ENCODE data around the gene RUNX1.

The RUNX1 gene

DNA sequence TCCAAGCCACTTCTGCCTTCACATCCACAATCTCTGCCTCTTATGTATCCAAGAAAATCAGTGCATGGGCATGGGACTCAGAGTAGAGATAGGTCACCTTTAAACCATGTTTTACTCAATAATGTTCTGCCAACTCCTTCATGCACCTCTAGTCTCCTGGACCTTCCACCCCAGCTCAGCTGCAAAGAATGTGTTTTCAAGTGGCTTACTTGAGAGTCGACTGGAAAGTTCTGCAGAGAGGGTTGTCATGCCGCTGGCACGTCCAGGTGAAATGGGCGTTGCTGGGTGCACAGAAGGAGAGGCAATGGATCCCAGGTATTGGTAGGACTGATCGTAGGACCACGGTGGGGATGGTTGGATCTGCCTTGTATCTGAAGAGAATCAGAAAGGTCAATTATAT is 250.0 kb downstream of the RUNX1 start:
- no peak for DNase-seq

DNA sequence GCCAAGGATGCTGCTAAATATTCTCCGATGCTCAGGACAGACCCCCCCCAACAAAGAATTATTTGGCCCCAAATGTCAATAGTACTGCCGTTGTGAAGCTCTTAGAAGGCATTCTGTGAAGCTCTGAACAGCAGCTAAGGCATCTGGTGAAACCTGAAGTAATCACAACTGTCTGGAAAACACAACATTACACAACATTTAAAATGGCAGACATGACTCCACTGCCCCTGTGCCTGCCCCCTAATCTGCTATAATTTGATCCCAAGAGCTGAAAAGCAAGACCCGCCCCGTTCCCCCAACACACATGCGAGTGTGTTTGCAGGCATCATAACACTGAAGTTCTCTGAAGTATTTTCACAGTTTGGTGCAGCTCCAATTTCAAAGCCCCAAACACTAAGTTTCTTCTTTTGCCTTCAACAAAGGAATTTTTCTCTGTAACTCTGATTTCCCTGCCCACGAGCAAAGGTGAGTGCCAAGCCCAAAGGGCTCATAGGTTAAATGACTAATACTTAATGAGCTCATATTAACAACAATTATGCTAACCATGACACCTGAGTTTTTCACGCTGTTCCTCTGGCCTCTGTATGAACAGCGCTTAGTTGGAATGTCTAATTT is 251.1 kb downstream of the RUNX1 start:
- DNase-seq: no peak

DNA sequence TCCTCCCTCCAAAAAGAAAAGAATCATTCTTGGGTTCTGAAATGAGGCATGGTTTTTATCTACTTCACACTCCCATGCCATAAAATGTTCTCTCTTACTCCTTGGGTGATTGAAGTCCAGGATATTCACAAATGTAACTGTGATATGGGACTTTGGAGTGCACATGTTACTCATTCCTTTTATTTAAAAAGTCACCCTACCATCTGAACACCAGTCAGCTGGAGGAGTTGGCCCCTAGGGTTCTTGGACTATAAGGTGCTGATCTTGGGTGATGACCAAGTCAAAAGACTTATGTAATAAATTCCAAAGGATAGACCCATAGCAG is 251.9 kb downstream of the RUNX1 start:
- DNase-seq: no peak

DNA sequence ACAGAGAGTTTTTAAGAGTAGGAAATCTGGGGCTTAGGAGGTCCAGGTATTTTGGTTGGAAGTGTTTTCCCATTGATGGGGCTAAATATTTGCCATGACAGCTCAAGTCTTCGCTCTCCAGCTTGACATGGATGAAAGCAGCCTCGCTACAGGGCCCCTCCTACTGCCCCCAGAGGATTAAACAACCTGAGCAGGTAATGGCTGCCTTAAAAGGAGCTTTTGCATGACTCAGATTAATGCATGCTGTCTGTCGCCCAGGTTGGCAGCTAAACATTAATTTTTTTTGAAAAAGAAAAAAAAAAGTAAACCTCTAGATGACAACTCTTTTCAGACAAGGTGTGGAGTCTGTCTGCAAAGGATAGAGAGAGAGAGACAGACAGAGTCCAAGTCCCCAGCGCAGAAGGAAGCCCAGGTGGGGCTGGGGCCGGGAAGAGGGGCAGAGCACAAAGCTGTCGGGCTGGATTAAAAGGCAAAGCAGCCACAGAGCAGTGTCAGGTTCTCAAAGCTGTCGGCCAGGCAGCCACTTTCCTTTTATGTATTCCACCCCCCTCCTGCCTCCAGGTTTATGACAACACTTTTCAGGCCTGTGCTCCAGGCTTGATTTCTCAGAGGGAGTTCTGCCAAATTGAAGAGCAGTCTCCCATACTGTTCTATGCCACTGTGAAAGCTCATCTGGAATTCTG is 252.4 kb downstream of the RUNX1 start:
- no peak for DNase-seq

DNA sequence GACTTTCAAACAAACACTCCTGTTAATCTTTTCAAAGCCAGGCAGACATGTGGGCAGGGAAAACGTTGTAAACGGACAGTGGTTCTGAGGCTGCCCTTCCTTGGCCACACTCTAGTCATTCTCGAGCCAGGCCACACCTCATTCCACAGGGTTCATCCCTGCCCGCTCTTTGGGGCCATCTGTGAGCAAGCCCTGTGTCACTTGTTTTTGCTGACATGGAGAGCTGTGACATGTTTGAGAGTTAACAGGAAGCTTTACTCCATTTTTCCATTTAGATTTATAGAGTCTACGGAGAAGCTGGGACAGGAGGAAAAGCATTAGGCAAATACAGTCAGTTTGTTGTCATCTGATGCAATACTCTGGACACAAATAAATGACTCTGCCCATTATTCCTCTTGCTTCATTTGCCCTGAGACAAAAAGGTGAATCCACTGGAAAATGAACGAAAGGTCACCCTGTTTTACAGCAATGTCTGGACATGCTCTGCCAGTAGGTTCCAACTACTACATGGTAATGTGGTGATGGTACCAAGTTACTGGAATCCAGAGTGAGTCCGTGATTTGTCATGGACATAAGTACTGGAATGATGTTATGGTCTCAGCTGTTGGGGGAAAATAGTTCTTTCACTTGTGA is 253.4 kb downstream of the RUNX1 start:
- DNase-seq: no peak

DNA sequence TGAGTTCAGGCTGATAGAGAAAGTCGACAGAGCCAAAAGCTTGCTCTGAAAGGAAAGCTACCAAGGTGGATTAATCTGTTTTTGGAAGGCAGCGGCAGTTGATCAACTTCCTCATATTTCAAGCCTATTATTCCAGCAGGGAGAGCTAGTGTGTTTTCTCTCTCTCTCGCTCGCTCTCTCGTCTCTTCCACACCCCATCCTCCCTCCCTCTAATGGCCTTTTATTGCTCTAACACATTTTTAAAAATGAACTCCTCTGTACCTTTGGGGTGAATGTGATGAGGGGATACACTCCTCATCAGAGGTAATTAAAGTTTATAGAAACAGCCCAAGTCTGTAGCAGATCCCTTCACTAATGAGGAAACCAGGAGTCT is 253.9 kb downstream of the RUNX1 start:
- DNase-seq: no peak

DNA sequence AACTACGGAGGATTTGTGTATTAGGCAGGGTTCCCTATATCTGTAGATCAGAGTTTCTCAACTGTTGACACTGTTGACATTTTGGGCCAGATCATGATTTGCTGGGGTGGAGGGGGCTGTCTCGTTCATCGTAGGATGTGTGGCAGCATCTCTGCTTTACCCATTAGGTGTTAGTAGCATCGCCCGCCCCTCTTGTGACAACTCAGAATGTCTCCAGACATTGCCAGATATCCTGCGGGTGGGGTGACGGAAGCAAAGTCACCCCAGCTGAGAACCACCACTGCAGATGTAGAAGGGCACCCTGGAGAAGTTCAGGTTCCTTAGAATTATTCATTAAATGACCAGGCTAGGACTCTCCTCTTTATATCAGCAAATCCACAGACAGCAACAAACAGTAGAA is 254.4 kb downstream of the RUNX1 start:
- DNase-seq: no peak

DNA sequence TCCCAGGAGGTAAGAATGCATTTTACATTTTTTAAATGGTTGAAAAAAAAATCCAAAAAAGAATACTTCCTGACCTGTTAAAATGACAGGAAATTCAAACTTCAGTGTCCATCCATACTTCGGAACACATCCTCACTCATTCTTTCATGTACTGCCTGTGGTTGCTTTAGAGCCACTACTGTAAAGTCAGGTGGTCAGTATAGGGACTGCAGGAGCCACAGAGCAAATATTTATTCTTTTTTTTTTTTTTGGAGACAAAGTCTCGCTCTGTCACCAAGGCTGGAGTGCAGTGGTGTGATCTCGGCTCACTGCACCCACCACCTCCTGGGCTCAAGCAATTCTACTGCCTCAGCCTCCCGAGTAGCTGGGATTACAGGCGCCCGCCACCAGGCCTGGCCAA is 255.6 kb downstream of the RUNX1 start:
- DNase-seq: no peak

DNA sequence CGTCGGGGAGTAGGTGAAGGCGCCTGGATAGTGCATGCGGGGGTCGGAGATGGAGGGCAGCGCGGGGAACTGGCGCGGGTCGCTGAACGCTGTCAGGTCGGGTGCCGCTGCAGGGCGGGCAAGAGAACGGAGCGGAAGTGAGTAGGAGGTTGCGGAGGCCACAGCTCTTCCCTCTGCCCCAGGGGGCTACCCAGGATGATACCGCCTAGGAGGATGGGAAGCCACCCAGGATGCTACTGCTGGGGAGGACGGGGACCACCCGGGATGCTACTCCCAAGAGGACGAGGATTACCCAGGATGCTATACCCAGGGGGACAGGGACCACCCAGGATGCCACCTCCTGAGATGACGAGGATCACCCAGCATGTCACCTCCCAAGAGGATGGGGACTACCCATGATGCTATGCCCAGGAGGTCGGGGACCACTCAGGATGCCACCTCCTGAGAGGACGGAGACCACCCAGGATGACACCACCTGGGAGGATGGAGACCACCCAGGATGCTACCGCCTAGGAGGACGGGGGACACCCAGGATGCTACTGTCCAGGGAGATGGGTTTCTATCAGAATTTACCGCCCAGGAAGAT is 256.5 kb downstream of the RUNX1 start:
- no peak for DNase-seq

DNA sequence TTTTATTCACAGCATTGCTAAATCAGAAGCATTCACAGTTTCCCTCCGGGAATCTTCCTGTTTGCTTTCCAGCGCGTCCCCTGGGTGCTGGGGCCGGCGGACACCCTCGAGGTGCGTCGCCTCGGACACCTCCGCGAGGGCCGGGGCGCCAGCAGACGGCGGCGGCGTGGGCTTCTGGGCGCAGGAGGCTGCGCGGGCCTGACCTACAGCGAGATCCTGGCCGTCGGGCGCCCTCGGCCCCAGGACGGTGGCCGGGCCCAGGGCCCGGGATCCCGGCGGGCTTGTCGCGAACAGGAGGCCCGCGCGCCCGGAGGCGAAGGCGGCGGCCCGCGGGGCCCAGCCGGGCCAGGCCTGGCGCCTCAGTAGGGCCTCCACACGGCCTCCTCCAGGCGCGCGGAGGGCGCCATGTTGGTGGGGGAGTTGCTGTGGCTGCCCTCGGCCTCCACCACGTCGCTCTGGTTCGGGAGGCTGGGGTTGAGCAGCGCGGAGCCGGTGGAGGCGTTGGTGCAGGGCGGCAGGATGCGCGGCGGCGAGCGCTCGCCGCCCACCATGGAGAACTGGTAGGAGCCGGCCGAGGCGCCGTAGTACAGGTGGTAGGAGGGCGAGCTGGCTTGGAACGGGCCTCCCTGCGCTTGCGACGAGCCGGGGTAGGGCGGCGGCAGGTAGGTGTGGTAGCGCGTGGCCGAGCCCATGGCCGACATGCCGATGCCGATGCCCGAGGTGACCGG is 257.2 kb downstream of the RUNX1 start:
- no peak for DNase-seq

DNA sequence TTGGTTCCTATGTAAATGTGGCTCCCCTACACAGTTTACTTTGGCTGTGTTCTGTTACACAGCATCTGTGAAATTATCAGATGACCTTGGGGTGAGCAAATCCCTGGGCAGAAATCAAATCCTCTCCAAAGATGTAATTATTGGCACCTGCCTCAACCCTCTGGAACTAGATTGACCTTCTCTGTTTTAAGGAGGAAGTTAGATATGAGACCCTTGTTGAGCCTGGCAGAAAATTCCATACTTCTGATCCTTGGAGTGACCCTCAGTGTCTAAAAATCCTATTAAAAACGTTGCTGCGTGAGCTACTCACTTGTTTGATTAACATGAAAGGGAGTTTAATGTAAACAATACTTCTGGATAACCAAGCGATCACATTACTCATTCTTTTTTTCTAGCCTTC is 258.3 kb downstream of the RUNX1 start:
- DNase-seq: no peak

DNA sequence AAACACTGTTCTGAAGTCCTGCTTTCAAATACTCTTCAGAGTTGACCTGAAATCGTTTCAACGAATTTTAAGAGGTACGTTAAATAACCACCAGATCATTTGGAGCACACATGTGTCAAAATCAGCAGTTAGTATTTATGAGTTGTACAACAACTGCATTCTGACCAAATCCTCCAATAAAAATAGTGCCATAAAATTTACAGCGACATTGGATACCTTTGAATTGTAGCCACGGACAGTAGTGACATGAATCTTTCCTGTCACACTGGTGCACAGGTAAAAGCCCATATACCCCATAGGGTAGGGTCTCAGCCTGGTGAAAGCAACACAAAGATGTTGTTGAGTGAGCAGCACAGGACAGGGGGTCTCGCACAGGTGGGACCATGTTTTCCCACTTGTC is 258.8 kb downstream of the RUNX1 start:
- DNase-seq: no peak

DNA sequence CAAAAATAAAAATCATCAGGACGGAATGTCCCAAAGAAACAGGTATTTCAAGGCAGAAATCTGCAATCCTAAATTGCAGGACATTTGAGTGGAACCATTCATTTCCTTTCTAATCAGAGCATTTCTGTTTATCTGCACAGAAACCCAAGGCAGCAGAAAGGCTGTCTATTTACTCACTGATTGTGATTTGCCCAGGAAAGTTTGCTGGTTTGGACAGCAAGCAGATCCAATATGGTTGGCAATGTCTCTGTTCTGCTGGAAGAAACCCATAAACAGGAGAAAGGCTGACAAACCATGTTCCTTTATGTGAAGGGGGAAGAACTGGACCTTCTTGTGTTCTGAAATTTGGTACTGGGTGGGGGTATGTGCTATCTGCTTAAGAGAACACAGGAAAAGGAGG is 260.2 kb downstream of the RUNX1 start:
- no peak for DNase-seq

DNA sequence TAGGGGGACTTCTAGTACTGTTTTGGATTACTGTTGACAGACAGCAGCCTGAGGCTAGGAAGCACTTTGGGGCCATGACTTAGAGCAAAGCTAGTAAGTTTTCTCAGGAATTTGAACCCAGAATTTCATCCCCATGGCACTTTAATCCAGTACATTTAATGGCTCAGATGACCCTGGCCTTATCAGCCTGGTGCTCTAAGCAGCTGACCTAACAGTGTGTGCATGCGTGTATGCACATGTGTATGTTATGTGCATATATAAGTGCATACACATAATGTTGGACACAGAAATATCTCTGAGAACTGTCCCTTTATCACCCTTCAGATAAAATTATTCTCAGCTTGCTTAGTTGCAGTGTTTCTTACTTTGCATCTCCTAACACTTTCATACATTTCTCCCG is 265.3 kb downstream of the RUNX1 start:
- no peak for DNase-seq

DNA sequence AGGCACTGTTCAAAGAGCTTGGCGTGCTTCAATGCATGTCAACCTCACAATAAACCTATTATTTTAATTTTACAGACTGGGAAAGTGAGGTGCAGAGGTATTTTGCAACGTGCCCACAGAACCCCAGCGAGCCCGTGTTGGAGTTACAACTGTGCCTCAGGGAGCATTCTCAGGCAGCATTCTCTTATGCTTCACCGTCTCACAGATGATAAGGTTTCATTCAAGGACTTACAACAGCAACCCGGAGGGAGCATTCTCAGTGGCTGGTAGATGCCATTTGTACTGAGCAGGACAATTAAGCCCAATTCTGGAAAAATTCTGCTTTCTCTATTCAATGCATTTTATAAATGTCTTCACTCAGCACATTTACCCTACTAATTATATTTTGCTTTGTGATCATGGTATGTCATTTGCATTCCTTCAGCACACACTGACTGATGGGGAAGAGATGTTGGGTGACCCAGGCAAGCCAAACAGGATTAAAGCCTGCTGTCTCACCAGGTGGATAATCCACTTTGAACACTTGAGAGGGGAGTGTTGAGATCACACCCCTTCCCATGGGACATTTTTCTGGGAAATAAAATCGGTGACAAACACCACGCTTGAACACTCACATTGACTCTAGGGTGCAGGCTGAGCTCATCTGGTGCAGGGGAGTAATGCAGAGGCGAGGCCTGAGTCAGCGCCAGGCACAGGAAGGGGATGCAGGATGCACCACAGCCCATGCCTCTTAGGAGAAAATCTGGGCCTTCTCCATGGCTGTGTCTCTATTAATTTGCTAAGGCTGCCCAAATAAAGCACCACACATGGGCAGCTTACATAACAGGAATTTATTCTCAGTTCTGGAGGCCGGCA is 266.4 kb downstream of the RUNX1 start:
- DNase-seq: no peak

DNA sequence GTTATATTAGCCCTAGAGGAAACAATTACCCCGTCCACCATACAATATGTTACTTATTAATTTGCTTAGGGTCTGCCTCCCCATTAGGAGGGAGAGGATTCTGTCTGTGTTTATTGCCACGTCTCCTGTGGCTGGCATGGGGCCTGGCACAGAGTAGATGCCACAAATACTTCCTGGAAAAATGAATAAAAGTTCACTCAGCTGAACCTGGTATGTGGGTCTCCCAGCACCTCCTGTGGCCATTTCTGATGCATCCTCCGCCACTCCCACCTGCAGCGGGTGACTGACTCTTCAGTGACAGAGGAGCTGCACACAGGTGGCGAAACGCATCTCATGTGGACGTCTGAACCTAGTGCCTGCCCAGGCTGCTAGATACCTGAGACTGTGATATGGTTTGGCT is 267.6 kb downstream of the RUNX1 start:
- no peak for DNase-seq

DNA sequence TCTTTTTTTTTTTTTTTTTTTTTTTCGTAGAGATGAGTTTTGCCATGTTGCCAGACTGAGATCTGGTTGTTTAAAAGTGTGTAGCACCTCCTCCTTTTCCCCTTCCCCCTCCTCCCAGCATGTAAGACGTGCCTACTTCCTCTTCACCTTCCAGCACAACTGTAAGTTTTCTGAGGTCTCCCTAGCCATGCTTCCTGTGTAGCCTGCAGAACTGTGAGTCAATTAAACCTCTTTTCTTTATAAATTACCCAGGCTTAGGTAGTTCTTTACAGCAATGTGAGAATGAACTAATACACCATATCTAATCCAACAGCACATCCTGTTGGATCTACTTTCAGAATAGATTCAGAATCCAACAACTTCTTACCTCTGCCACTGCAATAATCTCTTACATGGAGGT is 269.2 kb downstream of the RUNX1 start:
- DNase-seq: no peak

DNA sequence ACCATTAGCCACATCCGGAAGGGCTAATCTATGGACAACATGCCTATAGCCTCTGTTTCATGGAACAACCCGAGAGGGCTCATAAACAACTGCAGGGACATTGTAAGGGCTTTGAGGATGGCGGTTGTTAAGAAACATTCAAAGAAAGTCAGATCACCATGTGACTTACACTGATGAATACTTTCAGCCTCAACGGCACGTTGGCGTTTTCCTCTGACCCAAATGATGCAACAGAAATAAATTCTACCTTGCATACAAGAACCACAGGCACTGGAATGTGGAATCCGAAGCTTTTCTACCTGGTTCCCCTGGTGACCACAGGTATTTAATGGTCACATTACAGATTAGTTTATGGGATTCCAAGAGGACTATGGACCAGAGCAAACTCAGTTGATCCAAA is 273.3 kb downstream of the RUNX1 start:
- DNase-seq: no peak

DNA sequence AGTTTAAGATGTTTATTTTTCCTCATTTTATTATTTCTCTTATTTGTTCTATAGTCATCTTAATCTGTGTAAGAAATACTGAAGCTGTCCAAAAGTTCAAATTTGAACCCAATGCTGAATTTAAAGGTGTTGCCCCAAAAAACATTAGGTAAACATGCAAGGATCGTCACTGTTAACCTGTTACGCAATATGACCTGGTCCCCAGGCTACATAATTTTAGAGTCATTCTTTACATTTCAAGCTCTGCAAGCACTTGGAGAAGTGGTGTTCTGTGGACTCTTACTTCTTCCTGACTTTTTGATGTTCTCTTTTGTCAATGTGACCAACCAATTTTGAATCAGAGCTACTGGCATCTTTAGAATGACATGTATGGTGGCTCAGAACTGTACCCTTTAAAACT is 274.4 kb downstream of the RUNX1 start:
- DNase-seq: no peak

DNA sequence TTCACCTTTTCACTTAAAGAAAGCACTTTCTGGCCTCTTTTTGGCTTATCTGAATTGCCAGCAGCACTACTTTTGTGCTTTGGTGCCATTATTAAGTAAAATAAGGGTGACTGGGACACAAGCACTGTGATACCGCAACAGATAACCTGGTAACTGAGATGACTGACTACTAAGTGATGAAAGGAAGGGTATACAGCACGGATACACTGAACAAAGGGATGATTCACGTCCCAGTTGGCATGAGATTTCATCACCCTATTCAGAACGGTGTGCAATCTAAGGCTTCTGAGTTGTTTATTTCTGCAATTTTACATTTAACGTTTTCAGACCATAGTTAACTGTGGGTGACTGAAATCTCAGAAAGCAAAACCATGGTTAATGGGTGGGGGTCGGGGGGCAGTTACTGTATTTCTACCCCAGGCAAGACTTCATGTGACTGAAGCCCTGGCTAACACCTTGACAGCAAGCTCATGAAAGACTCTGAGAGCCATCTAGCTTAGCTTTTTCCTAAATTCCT is 277.5 kb downstream of the RUNX1 start:
- DNase-seq: no peak

DNA sequence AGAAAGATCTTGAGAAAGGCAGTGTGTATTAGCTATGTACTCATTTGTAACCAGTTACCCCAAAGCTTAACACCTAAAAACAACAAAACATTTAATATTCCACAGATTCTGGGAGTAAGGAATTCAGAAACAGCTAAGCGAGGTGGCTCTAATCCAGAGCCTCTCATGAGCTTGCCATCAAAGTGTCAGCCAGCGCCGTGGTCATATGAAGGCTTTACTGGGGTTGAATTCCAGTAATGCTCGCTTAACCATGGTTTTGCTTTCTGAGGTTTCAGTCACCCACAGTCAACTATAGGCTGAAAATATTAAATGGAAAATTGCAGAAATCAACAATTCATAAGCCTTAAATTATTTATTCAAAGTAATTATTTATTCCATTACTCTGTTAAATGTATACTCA is 278.5 kb downstream of the RUNX1 start:
- no peak for DNase-seq

DNA sequence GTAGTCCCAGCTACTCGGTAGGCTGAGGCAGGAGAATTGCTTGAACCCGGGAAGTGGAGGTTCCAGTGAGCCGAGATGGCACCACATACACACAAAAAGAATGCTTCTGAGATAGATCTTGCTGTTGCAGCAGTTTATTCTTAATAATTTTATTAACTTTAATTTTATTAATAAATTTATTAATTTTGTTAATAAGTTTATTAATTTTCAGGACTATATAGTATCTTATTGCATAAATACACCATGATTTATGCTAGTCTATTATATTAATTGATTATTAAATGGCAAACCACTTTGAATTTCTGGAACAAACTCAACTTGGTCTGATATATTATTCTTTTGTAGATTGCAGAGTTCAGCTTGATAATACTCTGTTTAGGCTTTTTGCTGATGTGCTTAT is 280.8 kb downstream of the RUNX1 start:
- no peak for DNase-seq

DNA sequence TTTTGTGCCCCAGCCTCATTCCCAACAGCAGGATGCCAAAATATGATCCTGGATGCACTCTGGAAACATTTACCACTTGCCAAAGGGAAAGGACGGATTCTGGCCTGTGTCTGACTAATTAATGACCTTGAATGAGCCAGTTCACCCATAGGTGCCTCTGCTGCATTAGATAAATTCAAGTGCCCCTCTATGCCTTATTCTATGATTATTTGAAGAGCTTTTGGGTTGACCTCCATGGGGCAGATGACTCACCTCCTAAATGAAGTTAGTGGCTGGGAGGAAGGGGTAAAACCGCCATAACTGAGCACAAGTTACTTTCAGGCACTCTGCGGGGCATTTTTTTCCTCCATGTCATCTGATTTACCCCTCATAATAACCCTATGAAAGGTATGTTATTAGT is 282.2 kb downstream of the RUNX1 start:
- no peak for DNase-seq

Measured in NCI-H1694 (cell line).